ENCODE results near the gene CFAP90.

GRCh38 chr5:7866196-7866595 is 15.3 kb upstream of the CFAP90 start:
- TF ChIP-seq POLR2A (IDR thresholded peaks at IDR 0.05) (no peak), CTCF (IDR thresholded peaks at IDR 0.05) (no peak)

Data from uterus (tissue), 2 donors.